Neural progenitor cell (in vitro differentiated cells): ENCODE results near the gene KLHL29. TPM values are rescaled to one million over a fixed set of nuclear protein-coding genes. Genes with fewer than 3 reads are reported as not detected.

ENCODE experiments used
- DNase-seq: peaks from one replicate; pipeline ENCODE4 v3.0.0-alpha.2; 2016; ENCODE audit warnings: low spot score
- H2AFZ ChIP-seq: fragments of 200-600 bp; sonication (generic); replicated peaks from 2 replicates; pipeline ENCODE4 v1.6.1; 2016; ENCODE audit warnings: antibody characterized with exemption
- H3F3A ChIP-seq: fragments of 200-600 bp; sonication (generic); 2 replicates; pipeline ENCODE4 v1.6.1; 2016; ENCODE audit warnings: antibody characterized with exemption, low read depth
- H3K27ac ChIP-seq: fragments of 200-600 bp; sonication (generic); 2 replicates; pipeline ENCODE4 v1.5.1; 2016; ENCODE audit warnings: mild to moderate bottlenecking
- H3K27me3 ChIP-seq: fragments of 200-600 bp; sonication (generic); 2 replicates; pipeline ENCODE4 v1.6.1; 2016; ENCODE audit warnings: mild to moderate bottlenecking, moderate library complexity
- H3K36me3 ChIP-seq: fragments of 200-600 bp; sonication (generic); 2 replicates; pipeline ENCODE4 v1.5.1; 2016
- H3K4me1 ChIP-seq: fragments of 200-600 bp; sonication (generic); 2 replicates; pipeline ENCODE4 v1.6.1; 2016; ENCODE audit warnings: mixed run types
- H3K4me2 ChIP-seq: fragments of 200-600 bp; sonication (generic); 2 replicates; pipeline ENCODE4 v1.6.1; 2016
- H3K4me3 ChIP-seq: fragments of 200-600 bp; sonication (generic); 2 replicates; pipeline ENCODE4 v1.5.1; 2016
- H3K79me2 ChIP-seq: fragments of 200-600 bp; sonication (generic); 2 replicates; pipeline ENCODE4 v1.6.1; 2016; ENCODE audit warnings: low read depth
- H3K9ac ChIP-seq: fragments of 200-600 bp; sonication (generic); 2 replicates; pipeline ENCODE4 v1.6.1; 2016
- H3K9me3 ChIP-seq: fragments of 200-600 bp; sonication (generic); 2 replicates; pipeline ENCODE4 v1.5.1; 2016; ENCODE audit warnings: low read depth
- H4K20me1 ChIP-seq: fragments of 200-600 bp; sonication (generic); 2 replicates; pipeline ENCODE4 v1.6.1; 2016; ENCODE audit warnings: low read depth
- H3K27ac Mint-ChIP-seq: 3 replicates; pipeline ENCODE4 v1.8.0; 2021; ENCODE audit warnings: mixed read lengths
- H3K27me3 Mint-ChIP-seq: 2 replicates; pipeline ENCODE4 v1.8.0; 2022; ENCODE audit warnings: low read depth, mild to moderate bottlenecking, inconsistent platforms, moderate library complexity, mixed read lengths; ENCODE audit not compliant: insufficient read depth
- H3K36me3 Mint-ChIP-seq: 3 replicates; pipeline ENCODE4 v1.8.0; 2021; ENCODE audit warnings: mixed read lengths
- H3K4me1 Mint-ChIP-seq: 3 replicates; pipeline ENCODE4 v1.8.0; 2021; ENCODE audit warnings: mixed read lengths
- H3K4me3 Mint-ChIP-seq: 3 replicates; pipeline ENCODE4 v1.8.0; 2021; ENCODE audit warnings: mild to moderate bottlenecking, moderate library complexity, mixed read lengths
- H3K9me3 Mint-ChIP-seq: 3 replicates; pipeline ENCODE4 v1.8.0; 2020; ENCODE audit warnings: mixed read lengths
- CTCF ChIP-seq: fragments of 200-600 bp; sonication (generic); IDR thresholded peaks from 2 replicates; pipeline ENCODE4 v1.5.1; 2017; ENCODE audit warnings: antibody characterized with exemption, mild to moderate bottlenecking
- EZH2 ChIP-seq: fragments of 200-600 bp; sonication (generic); IDR thresholded peaks from 2 replicates; pipeline ENCODE4 v1.6.1; 2017; ENCODE audit warnings: antibody characterized with exemption, mild to moderate bottlenecking, moderate library complexity
- EZH2phosphoT487 ChIP-seq: fragments of 200-600 bp; sonication (generic); IDR thresholded peaks from 2 replicates; pipeline ENCODE4 v1.6.1; 2017; ENCODE audit warnings: antibody characterized with exemption
- total RNA-seq: library from RNA; depleted of rRNA; stranded (reverse); fragments of >200 nt; gene quantifications from 2 replicates; pipeline ENCODE4 v1.2.3, GENCODE V29; 2015; ENCODE audit warnings: low replicate concordance

The KLHL29 gene
- total RNA-seq, 1 donor from 2014 or later, result 1.6 TPM

GRCh38 chr2:23571085-23571484 is 186.1 kb downstream of the KLHL29 start:
- peaks cover 5% of the 10 kb centered on the region for H3K27me3 Mint-ChIP-seq
- no peaks in the 10 kb centered on the region for H3K36me3 ChIP-seq
- H3K27me3 ChIP-seq, result no peaks in the 10 kb centered on the region
- peaks cover 37% of the 10 kb centered on the region for H3K4me1 Mint-ChIP-seq
- H3K27ac ChIP-seq, result no peak overlapping the region
- no peak for DNase-seq
- no peaks in the 10 kb centered on the region for H3K9me3 ChIP-seq
- no peaks in the 10 kb centered on the region for H4K20me1 ChIP-seq
- no peaks in the 10 kb centered on the region for H3K9me3 Mint-ChIP-seq
- H3K4me2 ChIP-seq, result no peak overlapping the region
- H3K9ac ChIP-seq, result no peak overlapping the region
- H3K4me3 Mint-ChIP-seq, result no peak overlapping the region
- no peak overlapping the region for H3K4me3 ChIP-seq
- no peak for TF ChIP-seq EZH2
- peaks cover 3% of the 10 kb centered on the region for H3K36me3 Mint-ChIP-seq
- H2AFZ ChIP-seq, result no peak overlapping the region
- no peaks in the 10 kb centered on the region for H3K79me2 ChIP-seq
- no peaks in the 10 kb centered on the region for H3F3A ChIP-seq
- no peak overlapping the region for H3K27ac Mint-ChIP-seq
- H3K4me1 ChIP-seq, result no peaks in the 10 kb centered on the region

GRCh38 chr2:23571527-23572282 is 186.7 kb downstream of the KLHL29 start:
- H3K27me3 Mint-ChIP-seq, result peaks cover 5% of the 10 kb centered on the region

GRCh38 chr2:23574919-23575654 is 190.1 kb downstream of the KLHL29 start:
- no peak overlapping the region for H2AFZ ChIP-seq
- Mint-ChIP-seq H3K4me3 (no peak overlapping the region), H3K36me3 (peaks cover 3% of the 10 kb centered on the region), H3K27me3 (peaks cover 2% of the 10 kb centered on the region), H3K9me3 (no peaks in the 10 kb centered on the region), H3K27ac (peak overlapping the region; percentile 46), H3K4me1 (peaks cover 20% of the 10 kb centered on the region)
- no peaks in the 10 kb centered on the region for H3K9me3 ChIP-seq
- H3K27me3 ChIP-seq, result no peaks in the 10 kb centered on the region
- H3K36me3 ChIP-seq, result no peaks in the 10 kb centered on the region
- no peak overlapping the region for H3K4me2 ChIP-seq
- no peaks in the 10 kb centered on the region for H3F3A ChIP-seq
- no peak for TF ChIP-seq EZH2
- no peak for TF ChIP-seq CTCF
- TF ChIP-seq EZH2phosphoT487, result no peak
- H3K4me1 ChIP-seq, result no peaks in the 10 kb centered on the region
- no peak for DNase-seq
- H3K9ac ChIP-seq, result no peak overlapping the region
- no peak overlapping the region for H3K4me3 ChIP-seq
- no peaks in the 10 kb centered on the region for H4K20me1 ChIP-seq
- no peak overlapping the region for H3K27ac ChIP-seq
- H3K79me2 ChIP-seq, result no peaks in the 10 kb centered on the region

More at GRCh38 chr2:23571527-23572282, 186.7 kb downstream of the KLHL29 start:
- no peaks in the 10 kb centered on the region for H3K79me2 ChIP-seq
- no peak for DNase-seq
- no peak overlapping the region for H3K4me2 ChIP-seq
- Mint-ChIP-seq H3K4me3 (no peak overlapping the region), H3K4me1 (peaks cover 31% of the 10 kb centered on the region), H3K36me3 (peaks cover 3% of the 10 kb centered on the region), H3K9me3 (no peaks in the 10 kb centered on the region), H3K27ac (no peak overlapping the region)
- no peak overlapping the region for H3K4me3 ChIP-seq
- H3K9me3 ChIP-seq, result no peaks in the 10 kb centered on the region
- H2AFZ ChIP-seq, result no peak overlapping the region
- H3K36me3 ChIP-seq, result no peaks in the 10 kb centered on the region
- no peak overlapping the region for H3K27ac ChIP-seq
- no peaks in the 10 kb centered on the region for H4K20me1 ChIP-seq
- H3K9ac ChIP-seq, result no peak overlapping the region
- TF ChIP-seq EZH2phosphoT487 (no peak), CTCF (no peak), EZH2 (no peak)
- H3F3A ChIP-seq, result no peaks in the 10 kb centered on the region
- no peaks in the 10 kb centered on the region for H3K4me1 ChIP-seq
- no peaks in the 10 kb centered on the region for H3K27me3 ChIP-seq
